Lower leg skin (tissue), 4 donors: Measurements from ENCODE around the gene FNIP2. TPM values are rescaled to one million over a fixed set of nuclear protein-coding genes. Genes with fewer than 3 reads are reported as not detected.

Experiments used
- DNase-seq, 2 donors: peaks; one replicate each; pipeline ENCODE4 v3.0.0-alpha.2; 2019; ENCODE audit warnings: low spot score in 2 of 2
- H3K4me3 ChIP-seq: fragments of 200-600 bp; sonication (generic); 2 replicates; pipeline ENCODE4 v1.5.1; 2017; ENCODE audit warnings: mild to moderate bottlenecking, low read depth; ENCODE audit not compliant: poor library complexity, severe bottlenecking
- POLR2A ChIP-seq, 2 donors: fragments of 450-650 bp; IDR thresholded peaks; one replicate each; pipeline ENCODE4 v1.6.1; 2016 to 2017; ENCODE audit warnings: antibody characterized with exemption in 2 of 2, mild to moderate bottlenecking in 1 of 2, moderate library complexity in 1 of 2
- WGBS, 2 donors: methylation state at CpG; one replicate each; pipeline ENCODE4 v1.1.5; 2018; 5-methylcytosine and 5-hydroxymethylcytosine counted together
- intact Hi-C: fragments of 100-400 bp; cut with DNase I; formaldehyde crosslinking; loops from one replicate; pipeline ENCODE4 v1.15.0; 2023; ENCODE audit warnings: low total_unique reads
- total RNA-seq, 4 donors: library from RNA; depleted of rRNA; stranded (reverse); fragments of >200 nt; gene quantifications; one replicate each; pipeline ENCODE4 v1.1.0, GENCODE V29; 2016
- TF ChIP-seq, protein P1 (sequence below), 3 donors: fragments of 450-650 bp; IDR thresholded peaks; one replicate each; pipeline ENCODE4 v1.5.1; 2016; ENCODE audit warnings: antibody characterized with exemption in 3 of 3, mild to moderate bottlenecking in 3 of 3, moderate library complexity in 2 of 3

FNIP2 gene
- total RNA-seq, 4 donors from 2014 or later, result 20.5 to 47.5 (median 38.8) TPM

DNA sequence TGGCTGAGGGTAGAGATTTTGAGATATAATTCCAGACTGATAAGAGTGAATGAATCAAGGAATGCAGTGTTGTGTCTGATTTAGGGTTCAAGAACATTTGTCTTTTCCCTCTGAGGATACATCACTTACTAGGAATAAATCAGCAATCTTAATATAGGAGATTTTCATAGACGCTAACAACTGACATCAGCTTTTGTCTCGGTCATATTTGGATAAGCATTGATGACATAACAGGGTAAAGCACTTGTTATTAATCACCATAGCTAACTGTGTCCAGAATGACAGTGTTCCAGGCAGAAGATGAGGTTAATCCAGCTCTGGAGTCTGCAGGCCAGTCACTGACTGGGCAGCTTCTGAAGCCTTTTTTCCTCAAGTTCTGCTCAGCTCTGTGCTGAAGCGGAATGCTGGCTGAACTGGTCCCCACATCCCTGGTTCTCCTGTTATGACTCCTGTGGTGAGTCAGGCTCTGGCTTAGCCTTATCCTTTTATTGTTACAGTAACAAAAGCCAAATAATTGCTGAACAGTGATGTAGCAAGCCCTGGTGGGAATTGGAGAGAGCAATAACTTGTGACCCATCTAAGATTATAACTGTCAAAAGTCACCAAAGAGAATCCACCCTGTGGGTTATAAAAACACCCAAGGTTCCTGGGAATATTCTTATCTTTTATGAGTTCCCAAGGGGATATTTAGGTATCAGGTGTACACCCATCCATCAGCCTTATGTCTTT lies 41.8 kb downstream of the FNIP2 start:
- DNase-seq, result peak; percentile 78 to 92
- no peak overlapping the region for H3K4me3 ChIP-seq
- intact Hi-C loops, result no loop called here
- WGBS, 2 donors, result 33 to 35% methylated on average over 3 of the region's 3 CpGs
- no peak for TF ChIP-seq POLR2A (IDR thresholded peaks at IDR 0.05)
- TF ChIP-seq, protein P1, sequence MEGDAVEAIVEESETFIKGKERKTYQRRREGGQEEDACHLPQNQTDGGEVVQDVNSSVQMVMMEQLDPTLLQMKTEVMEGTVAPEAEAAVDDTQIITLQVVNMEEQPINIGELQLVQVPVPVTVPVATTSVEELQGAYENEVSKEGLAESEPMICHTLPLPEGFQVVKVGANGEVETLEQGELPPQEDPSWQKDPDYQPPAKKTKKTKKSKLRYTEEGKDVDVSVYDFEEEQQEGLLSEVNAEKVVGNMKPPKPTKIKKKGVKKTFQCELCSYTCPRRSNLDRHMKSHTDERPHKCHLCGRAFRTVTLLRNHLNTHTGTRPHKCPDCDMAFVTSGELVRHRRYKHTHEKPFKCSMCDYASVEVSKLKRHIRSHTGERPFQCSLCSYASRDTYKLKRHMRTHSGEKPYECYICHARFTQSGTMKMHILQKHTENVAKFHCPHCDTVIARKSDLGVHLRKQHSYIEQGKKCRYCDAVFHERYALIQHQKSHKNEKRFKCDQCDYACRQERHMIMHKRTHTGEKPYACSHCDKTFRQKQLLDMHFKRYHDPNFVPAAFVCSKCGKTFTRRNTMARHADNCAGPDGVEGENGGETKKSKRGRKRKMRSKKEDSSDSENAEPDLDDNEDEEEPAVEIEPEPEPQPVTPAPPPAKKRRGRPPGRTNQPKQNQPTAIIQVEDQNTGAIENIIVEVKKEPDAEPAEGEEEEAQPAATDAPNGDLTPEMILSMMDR (IDR thresholded peaks at IDR 0.05), result no peak

- no peak overlapping the region for H3K4me3 ChIP-seq
- no peak for DNase-seq
- TF ChIP-seq, protein P1 (IDR thresholded peaks at IDR 0.05), result no peak
- no peak for TF ChIP-seq POLR2A (IDR thresholded peaks at IDR 0.05)
- intact Hi-C loops, result no loop called here
Measured at GRCh38 chr4:158811216-158811540, 42.4 kb downstream of the FNIP2 start.

GRCh38 chr4:158811704-158812103 lies 42.9 kb downstream of the FNIP2 start:
- WGBS, 2 donors, result 37 to 40% methylated on average over 6 of the region's 6 CpGs
- TF ChIP-seq POLR2A (IDR thresholded peaks at IDR 0.05), result no peak
- TF ChIP-seq, protein P1 (IDR thresholded peaks at IDR 0.05), result no peak
- H3K4me3 ChIP-seq, result no peak overlapping the region
- DNase-seq, result peak; percentile 62 to 83
- intact Hi-C loops, result no loop called here

GRCh38 chr4:158812133-158812532 lies 43.3 kb downstream of the FNIP2 start:
- TF ChIP-seq, protein P1 (IDR thresholded peaks at IDR 0.05), result no peak
- no peak for TF ChIP-seq POLR2A (IDR thresholded peaks at IDR 0.05)
- H3K4me3 ChIP-seq, result no peak overlapping the region
- WGBS, 2 donors, result 87 to 95% methylated on average over 2 of the region's 2 CpGs
- no peak for DNase-seq
- intact Hi-C loops, result no loop called here

DNA sequence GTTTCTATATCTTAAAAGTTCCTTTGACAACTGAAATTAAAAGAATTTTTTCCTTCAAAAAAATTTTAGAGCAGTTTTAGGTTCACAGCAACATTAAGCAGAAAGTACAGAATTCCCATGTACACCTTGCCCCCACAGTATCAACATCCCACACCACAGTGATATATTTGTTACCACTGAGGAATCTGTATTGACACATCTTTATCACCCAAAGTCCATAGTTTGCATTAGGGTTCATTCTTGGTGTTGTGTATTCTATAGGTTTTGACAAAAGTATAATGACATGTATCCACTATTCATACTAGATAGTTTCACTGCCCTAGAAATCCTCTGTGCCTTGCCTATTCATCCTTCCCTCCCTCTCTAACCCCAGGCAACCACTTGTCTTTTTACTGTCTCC lies 43.7 kb downstream of the FNIP2 start:
- intact Hi-C loops, result no loop called here

More for the DNA sequence above, 43.7 kb downstream of the FNIP2 start:
- no peak overlapping the region for H3K4me3 ChIP-seq
- no peak for TF ChIP-seq POLR2A (IDR thresholded peaks at IDR 0.05)
- TF ChIP-seq, protein P1 (IDR thresholded peaks at IDR 0.05), result no peak
- no peak for DNase-seq
